ENCODE data around the gene HSD17B12. TPM values are rescaled to one million over a fixed set of nuclear protein-coding genes. Genes with fewer than 3 reads are reported as not detected.

The HSD17B12 gene
- total and polyA plus RNA-seq, 2 experiments from 2014 or later: 128 to 168 TPM

- Histone ChIP-seq H3K4me1 (ENCODE audit: insufficient read depth) (peaks cover 15% of the 10 kb centered on the region), H3F3A (replicated peaks; ENCODE audit: low read depth) (no peaks in the 10 kb centered on the region), H4K20me1 (replicated peaks; ENCODE audit: insufficient read depth) (no peaks in the 10 kb centered on the region), H3K9me2 (ENCODE audit: insufficient read depth) (no peaks in the 10 kb centered on the region), H3K27ac (ENCODE audit: low read depth) (no peak overlapping the region), H3K79me2 (replicated peaks; ENCODE audit: insufficient read depth) (no peaks in the 10 kb centered on the region), H3K27me3 (ENCODE audit: insufficient read depth) (no peaks in the 10 kb centered on the region), H3K4me3 (no peak overlapping the region), H3K4me2 (peak overlapping the region; percentile 44; the same call in 1 of the 2 replicates), H2AFZ (peak overlapping the region; percentile 86), H3K36me3 (ENCODE audit: insufficient read depth) (no peaks in the 10 kb centered on the region)
- no peak for TF ChIP-seq POLR2AphosphoS5 (IDR thresholded peaks at IDR 0.05; ENCODE audit: low read depth)
- TF ChIP-seq REST (IDR thresholded peaks at IDR 0.05; ENCODE audit: unreplicated experiment): no peak
- TF ChIP-seq ZNF114 (CRISPR knock-in tag; IDR thresholded peaks at IDR 0.05): no peak
- no peak for TF ChIP-seq CREB1 (CRISPR knock-in tag; IDR thresholded peaks at IDR 0.05; ENCODE audit: low read depth)
- TF ChIP-seq JUNB (IDR thresholded peaks at IDR 0.05; ENCODE audit: unreplicated experiment): no peak
- TF ChIP-seq NANOG (IDR thresholded peaks at IDR 0.05; ENCODE audit: borderline replicate concordance): no peak
- TF ChIP-seq EZH2 (IDR thresholded peaks at IDR 0.05; ENCODE audit: low read depth, unreplicated experiment): no peak
- TF ChIP-seq ZNF462 (CRISPR knock-in tag; IDR thresholded peaks at IDR 0.05): no peak
- TF ChIP-seq EZH2phosphoT487 (IDR thresholded peaks at IDR 0.05; ENCODE audit: unreplicated experiment): no peak
- no peak for TF ChIP-seq STAT1 (IDR thresholded peaks at IDR 0.05; ENCODE audit: unreplicated experiment)
- no peak for TF ChIP-seq ZNF331 (CRISPR knock-in tag; IDR thresholded peaks at IDR 0.05; ENCODE audit: low read depth)
- TF ChIP-seq ETS1 (IDR thresholded peaks at IDR 0.05): no peak
- TF ChIP-seq CTCF (conservative IDR thresholded peaks at IDR 0.05; ENCODE audit: low read depth in 2 of 2): no peak
- ATAC-seq: peak; percentile 72
- Mint-ChIP-seq H3K9me3 (no peaks in the 10 kb centered on the region; the same call in 2 of the 3 replicates), H3K4me1 (peaks cover 21% of the 10 kb centered on the region), H3K36me3 (ENCODE audit: low read depth) (no peaks in the 10 kb centered on the region; the same call in 2 of the 3 replicates), H3K27me3 (ENCODE audit: insufficient read depth, low read depth, poor library complexity) (no peaks in the 10 kb centered on the region), H3K4me3 (no peak overlapping the region), H3K27ac (no peak overlapping the region)
- peak; percentile 50 for DNase-seq (ENCODE audit: low spot score)
Measured at GRCh38 chr11:43638717-43639116, 41.8 kb upstream of the HSD17B12 start.

All from GM23338 (cell line).